Right lobe of liver (tissue), 4 donors: ENCODE data around the gene CEP85L.

Experiments used
- POLR2A ChIP-seq: fragments of 450-650 bp; IDR thresholded peaks from one replicate; pipeline ENCODE4 v1.6.1; 2017; ENCODE audit warnings: antibody characterized with exemption, mild to moderate bottlenecking
- TF ChIP-seq, protein P1 (sequence below), 4 donors: fragments of 200-600 bp in 3 of 4; fragments of 450-650 bp in 1 of 4; IDR thresholded peaks; one replicate each; pipeline versions ENCODE4 v1.5.1 to v1.8.0; 2016 to 2022; ENCODE audit warnings: antibody characterized with exemption in 4 of 4, mild to moderate bottlenecking in 2 of 4
- donor health status: DM: no; HTN: no; CAD: no.
- donor health status: DM: no; HTN: no; CAD: no.
- donor health status: DM: no; HTN: yes; CAD: no.

- TF ChIP-seq, protein P1, sequence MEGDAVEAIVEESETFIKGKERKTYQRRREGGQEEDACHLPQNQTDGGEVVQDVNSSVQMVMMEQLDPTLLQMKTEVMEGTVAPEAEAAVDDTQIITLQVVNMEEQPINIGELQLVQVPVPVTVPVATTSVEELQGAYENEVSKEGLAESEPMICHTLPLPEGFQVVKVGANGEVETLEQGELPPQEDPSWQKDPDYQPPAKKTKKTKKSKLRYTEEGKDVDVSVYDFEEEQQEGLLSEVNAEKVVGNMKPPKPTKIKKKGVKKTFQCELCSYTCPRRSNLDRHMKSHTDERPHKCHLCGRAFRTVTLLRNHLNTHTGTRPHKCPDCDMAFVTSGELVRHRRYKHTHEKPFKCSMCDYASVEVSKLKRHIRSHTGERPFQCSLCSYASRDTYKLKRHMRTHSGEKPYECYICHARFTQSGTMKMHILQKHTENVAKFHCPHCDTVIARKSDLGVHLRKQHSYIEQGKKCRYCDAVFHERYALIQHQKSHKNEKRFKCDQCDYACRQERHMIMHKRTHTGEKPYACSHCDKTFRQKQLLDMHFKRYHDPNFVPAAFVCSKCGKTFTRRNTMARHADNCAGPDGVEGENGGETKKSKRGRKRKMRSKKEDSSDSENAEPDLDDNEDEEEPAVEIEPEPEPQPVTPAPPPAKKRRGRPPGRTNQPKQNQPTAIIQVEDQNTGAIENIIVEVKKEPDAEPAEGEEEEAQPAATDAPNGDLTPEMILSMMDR (IDR thresholded peaks at IDR 0.05) = no peak
- no peak for TF ChIP-seq POLR2A
These were observed 126.7 kb downstream of the CEP85L start for GRCh38 chr6:118524686-118525085.
